Liver (tissue), 10 donors: ENCODE data around the gene MADCAM1. TPM values are rescaled to one million over a fixed set of nuclear protein-coding genes. Genes with fewer than 3 reads are reported as not detected.

Experiments used
- DNase-seq: peaks from one replicate; pipeline ENCODE4 v3.0.0-alpha.2; 2017; ENCODE audit warnings: low spot score
- H3K27ac ChIP-seq, 2 donors: one replicate each; pipeline ENCODE4 v1.7.0; 2013; ENCODE audit warnings: inconsistent platforms in 2 of 2, low read length in 2 of 2, control low read depth in 1 of 2, low read depth in 1 of 2, mild to moderate bottlenecking in 1 of 2
- H3K27me3 ChIP-seq, 4 donors: one replicate each; pipeline versions ENCODE4 v1.6.1 to v1.7.0; 2013; ENCODE audit warnings: low read length in 3 of 4, inconsistent platforms in 1 of 4, mild to moderate bottlenecking in 1 of 4, moderate library complexity in 1 of 4; ENCODE audit not compliant: control insufficient read depth in 4 of 4, insufficient read depth in 4 of 4
- H3K36me3 ChIP-seq, 4 donors: one replicate each; pipeline versions ENCODE4 v1.6.1 to v1.7.0; 2013; ENCODE audit warnings: low read length in 3 of 4, mild to moderate bottlenecking in 3 of 4, low read depth in 1 of 4, moderate library complexity in 1 of 4; ENCODE audit not compliant: control insufficient read depth in 4 of 4, insufficient read depth in 3 of 4
- H3K4me1 ChIP-seq, 4 donors: one replicate each; pipeline versions ENCODE4 v1.6.1 to v1.7.0; 2013; ENCODE audit warnings: low read length in 3 of 4, mild to moderate bottlenecking in 3 of 4, moderate library complexity in 1 of 4; ENCODE audit not compliant: control insufficient read depth in 4 of 4, insufficient read depth in 4 of 4
- H3K4me3 ChIP-seq, 3 donors: one replicate each; pipeline versions ENCODE4 v1.6.1 to v1.7.0; 2013; ENCODE audit warnings: low read length in 3 of 3, control low read depth in 1 of 3, low read depth in 1 of 3, mild to moderate bottlenecking in 1 of 3
- H3K9ac ChIP-seq, 2 donors: one replicate each; pipeline ENCODE4 v1.7.0; 2013; ENCODE audit warnings: low read length in 2 of 2, mild to moderate bottlenecking in 2 of 2, moderate library complexity in 2 of 2, control low read depth in 1 of 2, low read depth in 1 of 2
- H3K9me3 ChIP-seq, 4 donors: one replicate each; pipeline versions ENCODE4 v1.6.1 to v1.7.0; 2013; ENCODE audit warnings: low read length in 3 of 4; ENCODE audit not compliant: control insufficient read depth in 4 of 4
- FOXA1 ChIP-seq: IDR thresholded peaks from 2 replicates; pipeline ENCODE4 v1.6.1; 2016; ENCODE audit warnings: antibody characterized with exemption
- HNF4G ChIP-seq: IDR thresholded peaks from 2 replicates; pipeline ENCODE4 v1.6.1; 2016; ENCODE audit warnings: antibody characterized with exemption
- JUND ChIP-seq, 2 donors: IDR thresholded peaks; 2 replicates each; pipeline ENCODE4 v1.6.1; 2016; ENCODE audit warnings: antibody characterized with exemption in 2 of 2
- MAX ChIP-seq: IDR thresholded peaks from 2 replicates; pipeline ENCODE4 v1.6.1; 2016; ENCODE audit warnings: antibody characterized with exemption
- RAD21 ChIP-seq, 2 donors: IDR thresholded peaks; 2 replicates each; pipeline ENCODE4 v1.6.1; 2016; ENCODE audit warnings: antibody characterized with exemption in 2 of 2, mild to moderate bottlenecking in 2 of 2
- YY1 ChIP-seq: IDR thresholded peaks from 2 replicates; pipeline ENCODE4 v1.6.1; 2016; ENCODE audit warnings: antibody characterized with exemption, mild to moderate bottlenecking
- ZBTB33 ChIP-seq: IDR thresholded peaks from 2 replicates; pipeline ENCODE4 v1.6.1; 2016; ENCODE audit warnings: antibody characterized with exemption
- WGBS: extraction: QIAGEN DNeasy Blood & Tissue Kit; methylation state at CpG from one replicate; pipeline ENCODE4 v1.1.7; 2013; 5-methylcytosine and 5-hydroxymethylcytosine counted together
- polyA plus RNA-seq, 2 donors: library from polyadenylated mRNA; stranded (reverse) in 1 of 2; unstranded in 1 of 2; fragments of 200-250 nt in 1 of 2; fragments of >200 nt in 1 of 2; fragmentation: Nextera tagmentation in 1 of 2; extraction: Ambion mirVana in 1 of 2; gene quantifications; one replicate each; pipeline versions ENCODE4 v1.2.1 to v1.2.3, GENCODE V29; 2013 to 2015
- small RNA-seq: library from RNA; depleted of rRNA; stranded (forward); fragments of <200 nt; gene quantifications from one replicate; pipeline ENCODE3, GENCODE V24; 2014
- total RNA-seq, 2 donors: library from RNA; depleted of rRNA; stranded (reverse); fragments of >200 nt; gene quantifications; one replicate each; pipeline ENCODE4 v1.2.3, GENCODE V29; 2014
- donor health status: healthy.
- donor health status: healthy.
- donor health status: healthy.
- donor health status: healthy.
- donor health status: healthy.

MADCAM1 gene
- total and polyA plus RNA-seq, 4 donors = 0.17 to 0.32 (median 0.24) TPM

GRCh38 chr19:554817-555216 is 58.5 kb downstream of the MADCAM1 start:
- no peaks in the 10 kb centered on the region for H3K27me3 ChIP-seq
- H3K9me3 ChIP-seq = no peaks in the 10 kb centered on the region
- H3K27ac ChIP-seq = no peak overlapping the region
- no peak overlapping the region for H3K4me3 ChIP-seq
- WGBS = 72% methylated on average over 20 of the region's 20 CpGs
- no peak for DNase-seq
- TF ChIP-seq RAD21 (IDR thresholded peaks at IDR 0.05) = no peak
- TF ChIP-seq MAX = no peak
- no peak for TF ChIP-seq FOXA1
- no peak for TF ChIP-seq YY1
- no peak for TF ChIP-seq JUND (IDR thresholded peaks at IDR 0.05)
- no peak for TF ChIP-seq ZBTB33
- no peak for TF ChIP-seq HNF4G
- H3K36me3 ChIP-seq = no peaks in the 10 kb centered on the region
- H3K4me1 ChIP-seq = peaks cover 0 to 3% (median 1%) of the 10 kb centered on the region in 4 donors
- no peak overlapping the region for H3K9ac ChIP-seq

Small RNA genes within 50 kb of the gene (small RNA-seq; reads per million reads assigned to genes)
- not detected for gene RNA5SP462

Other genes starting within 250 kb of the MADCAM1 start
- gene PLPP2, start 205.1 kb upstream of the MADCAM1 start, total RNA-seq = 1 to 10 TPM in 1 of 2 donors, under 1 TPM in 1; 0.75 to 2.3 TPM
- 1 to 10 TPM; 1.7 to 5.9 TPM for gene PLPP2, start 205.1 kb upstream of the MADCAM1 start, polyA plus RNA-seq
- gene MIER2, start 151.7 kb upstream of the MADCAM1 start, total RNA-seq = 1 to 10 TPM; 3.5 to 3.9 TPM
- 1 to 10 TPM; 2.7 to 4.1 TPM for gene MIER2, start 151.7 kb upstream of the MADCAM1 start, polyA plus RNA-seq
- gene C2CD4C, start 87.3 kb upstream of the MADCAM1 start, total RNA-seq = under 1 TPM; 0.09 to 0.42 TPM
- gene C2CD4C, start 87.3 kb upstream of the MADCAM1 start, polyA plus RNA-seq = under 1 TPM; 0.08 to 0.29 TPM
- gene SHC2, start 35.5 kb upstream of the MADCAM1 start, total RNA-seq = 10 to 100 TPM; 15.6 to 28.7 TPM
- gene SHC2, start 35.5 kb upstream of the MADCAM1 start, polyA plus RNA-seq = 10 to 100 TPM; 17.3 to 43.0 TPM
- 10 to 100 TPM; 15.1 to 15.5 TPM for gene TPGS1, start 11.0 kb downstream of the MADCAM1 start, total RNA-seq
- gene TPGS1, start 11.0 kb downstream of the MADCAM1 start, polyA plus RNA-seq = 10 to 100 TPM in 1 of 2 donors, 1 to 10 TPM in 1; 1.7 to 14.3 TPM
- gene CDC34, start 35.3 kb downstream of the MADCAM1 start, total RNA-seq = 10 to 100 TPM; 29.6 to 83.8 TPM
- gene CDC34, start 35.3 kb downstream of the MADCAM1 start, polyA plus RNA-seq = 10 to 100 TPM; 19.2 to 53.9 TPM
- gene GZMM, start 47.6 kb downstream of the MADCAM1 start, total RNA-seq = 1 to 10 TPM; 1.0 to 1.1 TPM
- 1 to 10 TPM in 1 of 2 donors, under 1 TPM in 1; 0.28 to 1.3 TPM for gene GZMM, start 47.6 kb downstream of the MADCAM1 start, polyA plus RNA-seq
- gene BSG, start 76.1 kb downstream of the MADCAM1 start, total RNA-seq = 100 to 1,000 TPM in 1 of 2 donors, 10 to 100 TPM in 1; 80.4 to 367 TPM
- gene BSG, start 76.1 kb downstream of the MADCAM1 start, polyA plus RNA-seq = 100 to 1,000 TPM; 146 to 152 TPM
- under 1 TPM; 0.05 to 0.17 TPM for gene HCN2, start 93.4 kb downstream of the MADCAM1 start, total RNA-seq
- gene HCN2, start 93.4 kb downstream of the MADCAM1 start, polyA plus RNA-seq = under 1 TPM in 1 of 2 donors, not detected in 1; 0.13 TPM
- 10 to 100 TPM; 16.0 to 33.0 TPM for gene POLRMT, start 137.1 kb downstream of the MADCAM1 start, total RNA-seq
- 10 to 100 TPM; 37.2 to 41.4 TPM for gene POLRMT, start 137.1 kb downstream of the MADCAM1 start, polyA plus RNA-seq
- under 1 TPM in 1 of 2 donors, not detected in 1; 0.08 TPM for gene FGF22, start 143.4 kb downstream of the MADCAM1 start, total RNA-seq
- gene FGF22, start 143.4 kb downstream of the MADCAM1 start, polyA plus RNA-seq = not detected
- 10 to 100 TPM; 16.7 to 29.1 TPM for gene RNF126, start 166.7 kb downstream of the MADCAM1 start, total RNA-seq
- 10 to 100 TPM; 19.1 to 32.7 TPM for gene RNF126, start 166.7 kb downstream of the MADCAM1 start, polyA plus RNA-seq
- 1 to 10 TPM; 5.7 to 8.4 TPM for gene FSTL3, start 179.9 kb downstream of the MADCAM1 start, total RNA-seq
- gene FSTL3, start 179.9 kb downstream of the MADCAM1 start, polyA plus RNA-seq = 1 to 10 TPM; 2.2 to 6.3 TPM
- gene PRSS57, start 199.0 kb downstream of the MADCAM1 start, total RNA-seq = 10 to 100 TPM in 1 of 2 donors, not detected in 1; 12.1 TPM
- under 1 TPM in 1 of 2 donors, not detected in 1; 0.10 TPM for gene PRSS57, start 199.0 kb downstream of the MADCAM1 start, polyA plus RNA-seq
- gene PALM, start 212.4 kb downstream of the MADCAM1 start, total RNA-seq = 1 to 10 TPM; 3.8 to 4.8 TPM
- 1 to 10 TPM in 1 of 2 donors, under 1 TPM in 1; 0.92 to 5.1 TPM for gene PALM, start 212.4 kb downstream of the MADCAM1 start, polyA plus RNA-seq